ENCODE data around the gene EPC2. TPM values are rescaled to one million over a fixed set of nuclear protein-coding genes. Genes with fewer than 3 reads are reported as not detected.

The EPC2 gene
- total and polyA plus RNA-seq, 2 of the 8 experiments (the other 6 are each of a cell fraction or from before 2014, with no cell fraction given): 16.1 to 25.7 TPM

DNA sequence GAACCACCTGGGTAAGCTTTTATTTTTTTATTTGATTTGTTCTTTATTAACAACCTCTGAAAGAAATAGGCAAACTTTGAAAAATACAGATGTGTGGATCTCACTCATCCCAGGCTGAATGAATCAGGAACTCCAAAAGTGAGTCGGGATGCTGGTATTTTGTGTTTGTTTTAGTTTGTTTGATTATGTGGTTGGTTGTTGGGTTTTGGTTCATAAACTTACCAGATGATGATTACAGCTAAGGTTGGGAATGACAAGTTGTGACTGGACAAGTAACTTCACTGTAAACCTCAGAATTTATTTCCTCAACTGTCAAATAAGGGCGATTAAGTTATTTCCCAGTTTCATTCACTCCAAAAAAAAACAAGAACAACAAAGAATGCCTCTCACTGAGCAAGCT is 150.0 kb downstream of the EPC2 start:
- Histone ChIP-seq H3K79me1 (ENCODE audit: low read depth, low read length) (no peaks in the 10 kb centered on the region), H2BK120ac (replicated peaks; ENCODE audit: low read depth, low read length) (no peak overlapping the region), H4K20me1 (replicated peaks in 1 of 2; ENCODE audit: control insufficient read depth in 1 of 2, insufficient read depth in 2 of 2, low read length in 2 of 2) (no peaks in the 10 kb centered on the region), H3K18ac (ENCODE audit: extremely low read depth, low read length) (no peak overlapping the region), H3K27ac (ENCODE audit: low read depth, low read length) (no peak overlapping the region), H3K36me3 (ENCODE audit: control insufficient read depth in 2 of 4, insufficient read depth in 4 of 4, low read length in 3 of 4) (peaks cover 0 to 1% (median 0%) of the 10 kb centered on the region in 4 experiments; a peak in 1 of 8 replicates), H2BK20ac (ENCODE audit: low read length) (no peak overlapping the region), H3K9ac (replicated peaks in 1 of 4; ENCODE audit: extremely low read depth in 1 of 4, low read depth in 3 of 4, low read length in 3 of 4) (no peak overlapping the region), H4K5ac (ENCODE audit: insufficient read length, low read depth, low read length) (no peak overlapping the region), H3K56ac (replicated peaks; ENCODE audit: insufficient read length, low read depth, low read length) (no peak overlapping the region), H2BK12ac (ENCODE audit: low read depth, low read length) (no peak overlapping the region), H3K14ac (ENCODE audit: insufficient read length) (no peak overlapping the region), H2BK15ac (ENCODE audit: low read length) (no peak overlapping the region), H4K8ac (ENCODE audit: extremely low read depth, insufficient read depth, low read length) (no peak overlapping the region), H4K91ac (replicated peaks; ENCODE audit: insufficient read length, low read length) (no peak overlapping the region), H3K4ac (replicated peaks; ENCODE audit: insufficient read length, low read depth, low read length) (no peak overlapping the region), H3K79me2 (ENCODE audit: control insufficient read depth in 1 of 2, insufficient read depth in 2 of 2, low read length in 2 of 2) (no peaks in the 10 kb centered on the region; a peak in 1 of 4 replicates), H3K27me3 (replicated peaks in 1 of 4; ENCODE audit: control insufficient read depth in 3 of 4, extremely low read depth in 1 of 4, insufficient read depth in 3 of 4, low read length in 3 of 4) (no peaks in the 10 kb centered on the region), H3K23me2 (ENCODE audit: low read depth, low read length) (peaks cover 2% of the 10 kb centered on the region; the same call in 1 of the 2 replicates), H3K23ac (ENCODE audit: insufficient read length) (no peak overlapping the region), H2BK5ac (ENCODE audit: low read depth, low read length) (no peak overlapping the region), H3K4me2 (ENCODE audit: insufficient read depth in 1 of 2, low read depth in 2 of 2, low read length in 2 of 2) (no peak overlapping the region), H3K4me3 (ENCODE audit: extremely low read depth in 1 of 4, insufficient read depth in 2 of 4, low read depth in 3 of 4, low read length in 4 of 4) (no peak overlapping the region), H3K9me3 (ENCODE audit: insufficient read depth in 2 of 2, low read depth in 1 of 2, low read length in 1 of 2) (no peaks in the 10 kb centered on the region), H2AK5ac (ENCODE audit: low read depth, low read length) (no peak overlapping the region), H2AFZ (ENCODE audit: low read length) (no peak overlapping the region), H3K4me1 (replicated peaks in 1 of 4; ENCODE audit: control insufficient read depth in 3 of 4, insufficient read depth in 4 of 4, low read length in 3 of 4) (no peaks in the 10 kb centered on the region)
- WGBS, 2 experiments (ENCODE audit: extremely low coverage in 1 of 2, insufficient coverage in 1 of 2, insufficient read length in 1 of 2, insufficient replicate concordance in 2 of 2, low coverage in 1 of 2, low lambda C conversion rate in 2 of 2, missing lambda C conversion rate in 1 of 2): 85% methylated on average over 2 of the region's 2 CpGs; no CpG with 5 or more reads in 1 of the 2 experiments
- POLR2A ChIA-PET (ENCODE audit: partially characterized antibody): no interaction called here
- CTCF ChIA-PET (ENCODE audit: partially characterized antibody): interaction anchor here (0.6 to 0.7 kb wide), 2 partner anchors 15 to 149 kb away, joined by 3 read pairs; no protein-coding TSS in a partner anchor
- FAIRE-seq (no peak), DNase-seq (ENCODE audit: low read depth in 1 of 2, low spot score in 2 of 2) (no peak)
- TF ChIP-seq EZH2 (IDR thresholded peaks at IDR 0.05; ENCODE audit: low read depth, low read length, severe bottlenecking): no peak
- no peak for TF ChIP-seq SIRT6 (IDR thresholded peaks at IDR 0.05; ENCODE audit: low read length)
- TF ChIP-seq EP300 (IDR thresholded peaks at IDR 0.05; ENCODE audit: borderline replicate concordance in 1 of 2, low read depth in 2 of 2, low read length in 2 of 2): no peak
- TF ChIP-seq SP4 (IDR thresholded peaks at IDR 0.05; ENCODE audit: low read length): no peak
- no peak for TF ChIP-seq KDM4A (IDR thresholded peaks at IDR 0.05; ENCODE audit: low read depth, low read length, severe bottlenecking)
- TF ChIP-seq CHD1 (IDR thresholded peaks at IDR 0.05; ENCODE audit: low read depth, low read length): no peak
- TF ChIP-seq TAF7 (optimal IDR thresholded peaks at IDR 0.05; ENCODE audit: borderline replicate concordance, low read depth, low read length): no peak
- no peak for TF ChIP-seq YY1 (IDR thresholded peaks at IDR 0.05; ENCODE audit: low read depth, low read length)
- no peak for TF ChIP-seq SP1 (IDR thresholded peaks at IDR 0.05; ENCODE audit: low read depth, low read length)

Data from H1 (cell line).